Measurements from ENCODE around the gene ATAD3B.

DNA sequence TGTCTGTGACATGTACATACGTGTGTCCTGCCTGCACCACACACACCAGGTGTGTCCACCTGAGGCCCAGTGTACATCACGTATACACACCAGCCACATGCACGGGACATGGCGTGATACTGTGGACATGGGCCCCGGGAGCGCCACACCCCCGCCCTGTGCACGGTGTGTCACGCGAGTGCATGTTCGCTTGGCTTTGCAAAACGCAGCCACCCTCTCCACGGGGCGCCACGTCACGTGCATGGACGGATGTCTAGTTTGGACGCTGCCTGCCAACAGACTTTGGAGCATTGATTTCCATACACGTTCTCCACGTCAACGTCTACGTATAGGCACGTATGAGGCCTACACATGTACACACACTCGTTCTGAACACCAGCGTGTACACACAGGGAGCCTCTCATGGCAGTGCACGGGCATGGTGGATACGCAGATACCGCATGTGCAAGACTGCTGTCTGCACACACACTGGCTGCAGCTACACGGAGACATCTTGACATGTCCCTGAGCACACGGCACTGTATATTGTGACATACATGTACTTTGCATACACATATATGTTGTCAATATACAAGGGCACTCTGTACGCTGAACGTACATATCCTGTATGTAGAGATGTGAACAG, 66.2 kb downstream of the ATAD3B start:
- TF ChIP-seq CTCF (IDR thresholded peaks at IDR 0.05) = no peak
- no peak for TF ChIP-seq POLR2A (IDR thresholded peaks at IDR 0.05)

Measured in esophagus squamous epithelium (tissue), 4 donors.